ENCODE measurements around the gene CCN6.

DNA sequence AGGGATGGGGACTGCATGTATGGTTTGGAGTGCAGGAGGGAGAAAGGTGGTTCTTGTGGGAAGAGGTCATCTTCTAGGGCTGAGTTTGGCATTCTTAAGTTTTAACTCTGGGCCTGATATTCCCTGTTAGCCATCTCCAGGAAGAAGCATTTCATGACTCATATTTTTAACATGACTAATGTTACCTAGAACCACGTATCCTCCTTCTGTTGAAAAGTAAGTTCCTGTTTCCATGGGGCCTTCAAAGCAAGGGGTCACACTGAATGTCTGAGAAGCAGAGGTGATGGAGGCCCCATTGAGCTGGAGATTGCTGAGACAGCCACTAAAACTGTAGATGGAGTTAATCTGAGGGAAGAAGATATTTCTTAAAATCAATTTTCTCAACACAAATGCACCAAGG, 63.6 kb downstream of the CCN6 start:
- TF ChIP-seq, protein P1, sequence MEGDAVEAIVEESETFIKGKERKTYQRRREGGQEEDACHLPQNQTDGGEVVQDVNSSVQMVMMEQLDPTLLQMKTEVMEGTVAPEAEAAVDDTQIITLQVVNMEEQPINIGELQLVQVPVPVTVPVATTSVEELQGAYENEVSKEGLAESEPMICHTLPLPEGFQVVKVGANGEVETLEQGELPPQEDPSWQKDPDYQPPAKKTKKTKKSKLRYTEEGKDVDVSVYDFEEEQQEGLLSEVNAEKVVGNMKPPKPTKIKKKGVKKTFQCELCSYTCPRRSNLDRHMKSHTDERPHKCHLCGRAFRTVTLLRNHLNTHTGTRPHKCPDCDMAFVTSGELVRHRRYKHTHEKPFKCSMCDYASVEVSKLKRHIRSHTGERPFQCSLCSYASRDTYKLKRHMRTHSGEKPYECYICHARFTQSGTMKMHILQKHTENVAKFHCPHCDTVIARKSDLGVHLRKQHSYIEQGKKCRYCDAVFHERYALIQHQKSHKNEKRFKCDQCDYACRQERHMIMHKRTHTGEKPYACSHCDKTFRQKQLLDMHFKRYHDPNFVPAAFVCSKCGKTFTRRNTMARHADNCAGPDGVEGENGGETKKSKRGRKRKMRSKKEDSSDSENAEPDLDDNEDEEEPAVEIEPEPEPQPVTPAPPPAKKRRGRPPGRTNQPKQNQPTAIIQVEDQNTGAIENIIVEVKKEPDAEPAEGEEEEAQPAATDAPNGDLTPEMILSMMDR (IDR thresholded peaks at IDR 0.05): no peak
- no peak for TF ChIP-seq POLR2A (IDR thresholded peaks at IDR 0.05)

Data from sigmoid colon (tissue), 3 donors.